ENCODE measurements around the gene UHRF1.

Gene UHRF1

GRCh38 chr19:4969772-4970531 is 60.7 kb downstream of the UHRF1 start:
- Histone ChIP-seq H3K4me1 (ENCODE audit: low read length) (peaks cover 30% of the 10 kb centered on the region), H3K27ac (ENCODE audit: low read length) (no peak overlapping the region), H3K36me3 (replicated peaks; ENCODE audit: low read depth, low read length) (peaks cover 11% of the 10 kb centered on the region), H4K20me1 (ENCODE audit: insufficient read depth, low read length) (peaks cover 48% of the 10 kb centered on the region), H3K9ac (ENCODE audit: low read length) (peak overlapping the region; percentile 62), H3K9me3 (ENCODE audit: insufficient read depth, low read length) (no peaks in the 10 kb centered on the region), H2AFZ (ENCODE audit: low read depth, low read length) (no peak overlapping the region), H3K4me2 (ENCODE audit: low read length) (peak overlapping the region; percentile 91), H3K4me3 (ENCODE audit: low read length) (peak overlapping the region; percentile 83), H3K79me2 (ENCODE audit: low read length) (peaks cover 55% of the 10 kb centered on the region), H3K27me3 (ENCODE audit: low read depth, low read length) (no peaks in the 10 kb centered on the region)
- TF ChIP-seq EZH2phosphoT487 (IDR thresholded peaks at IDR 0.05; ENCODE audit: low read depth) (no peak), CTCF (IDR thresholded peaks at IDR 0.05; ENCODE audit: low read depth, low read length) (no peak)

- H3K27ac ChIP-seq (ENCODE audit: low read length), result no peak overlapping the region
- H2AFZ ChIP-seq (ENCODE audit: low read depth, low read length), result no peak overlapping the region
- peaks cover 28% of the 10 kb centered on the region for H3K4me1 ChIP-seq (ENCODE audit: low read length)
Measured at GRCh38 chr19:4970558-4971423, 61.5 kb downstream of the UHRF1 start.

GRCh38 chr19:4971424-4971793 is 62.1 kb downstream of the UHRF1 start:
- Histone ChIP-seq H3K36me3 (replicated peaks; ENCODE audit: low read depth, low read length) (peaks cover 10% of the 10 kb centered on the region), H3K9ac (ENCODE audit: low read length) (peak overlapping the region; percentile 62; the same call in 1 of the 2 replicates), H3K4me3 (ENCODE audit: low read length) (peak overlapping the region; percentile 83), H3K4me2 (ENCODE audit: low read length) (peak overlapping the region; percentile 91), H3K27me3 (ENCODE audit: low read depth, low read length) (no peaks in the 10 kb centered on the region), H3K4me1 (ENCODE audit: low read length) (peaks cover 24% of the 10 kb centered on the region), H3K79me2 (ENCODE audit: low read length) (peaks cover 68% of the 10 kb centered on the region), H3K9me3 (ENCODE audit: insufficient read depth, low read length) (no peaks in the 10 kb centered on the region), H3K27ac (ENCODE audit: low read length) (no peak overlapping the region), H4K20me1 (ENCODE audit: insufficient read depth, low read length) (peaks cover 63% of the 10 kb centered on the region), H2AFZ (ENCODE audit: low read depth, low read length) (no peak overlapping the region)
- no peak for TF ChIP-seq EZH2phosphoT487 (IDR thresholded peaks at IDR 0.05; ENCODE audit: low read depth)
- TF ChIP-seq CTCF (IDR thresholded peaks at IDR 0.05; ENCODE audit: low read depth, low read length), result no peak

More at GRCh38 chr19:4970558-4971423, 61.5 kb downstream of the UHRF1 start:
- TF ChIP-seq EZH2phosphoT487 (IDR thresholded peaks at IDR 0.05; ENCODE audit: low read depth) (no peak), CTCF (IDR thresholded peaks at IDR 0.05; ENCODE audit: low read depth, low read length) (no peak)
- Histone ChIP-seq H4K20me1 (ENCODE audit: insufficient read depth, low read length) (peaks cover 57% of the 10 kb centered on the region), H3K9ac (ENCODE audit: low read length) (peak overlapping the region; percentile 62), H3K36me3 (replicated peaks; ENCODE audit: low read depth, low read length) (peaks cover 8% of the 10 kb centered on the region), H3K79me2 (ENCODE audit: low read length) (peaks cover 63% of the 10 kb centered on the region), H3K9me3 (ENCODE audit: insufficient read depth, low read length) (no peaks in the 10 kb centered on the region), H3K4me2 (ENCODE audit: low read length) (peak overlapping the region; percentile 91), H3K27me3 (ENCODE audit: low read depth, low read length) (no peaks in the 10 kb centered on the region), H3K4me3 (ENCODE audit: low read length) (peak overlapping the region; percentile 83)
